Body of pancreas (tissue), 4 donors: Measurements from ENCODE around the gene PLA2G4E. TPM values are rescaled to one million over a fixed set of nuclear protein-coding genes. Genes with fewer than 3 reads are reported as not detected.

ENCODE experiments used
- ATAC-seq: fragments of 150-250 bp; one replicate; pipeline ENCODE4 v1.9.1; 2016
- DNase-seq, 4 donors: peaks; one replicate each; pipeline ENCODE4 v3.0.0-alpha.2; 2019
- H3K27ac ChIP-seq, 4 donors: fragments of 200-600 bp; sonication (generic); 1 replicate in 3 of 4; 2 replicates in 1 of 4; pipeline versions ENCODE4 v1.5.1 to v1.6.1; 2016 to 2019; ENCODE audit warnings: mild to moderate bottlenecking in 1 of 4, mixed read lengths in 1 of 4, moderate library complexity in 1 of 4
- H3K27me3 ChIP-seq, 2 donors: fragments of 200-600 bp; sonication (generic); one replicate each; pipeline ENCODE4 v1.6.0; 2016; ENCODE audit warnings: mild to moderate bottlenecking in 1 of 2
- H3K36me3 ChIP-seq, 2 donors: fragments of 200-600 bp; sonication (generic); replicated peaks in 1 of 2; 2 replicates each; pipeline ENCODE4 v1.5.1; 2016; ENCODE audit warnings: low read depth in 2 of 2; ENCODE audit not compliant: insufficient read depth in 1 of 2
- H3K4me1 ChIP-seq: fragments of 200-600 bp; sonication (generic); one replicate; pipeline ENCODE4 v1.6.0; 2016
- H3K4me3 ChIP-seq, 2 donors: fragments of 200-600 bp; sonication (generic); 1 replicate in 1 of 2; 2 replicates in 1 of 2; pipeline ENCODE4 v1.5.1; 2016 to 2019
- H3K9me3 ChIP-seq, 3 donors: fragments of 200-600 bp; sonication (generic); 1 replicate in 2 of 3; 2 replicates in 1 of 3; pipeline ENCODE4 v1.5.1; 2016
- POLR2A ChIP-seq, 3 donors: fragments of 450-650 bp; IDR thresholded peaks; one replicate each; pipeline ENCODE4 v1.6.1; 2016; ENCODE audit warnings: antibody characterized with exemption in 3 of 3, mild to moderate bottlenecking in 2 of 3
- WGBS, 2 donors: methylation state at CpG; one replicate each; pipeline ENCODE4 v1.1.5; 2017; 5-methylcytosine and 5-hydroxymethylcytosine counted together
- intact Hi-C: fragments of 100-400 bp; cut with DNase I; formaldehyde crosslinking; loops from one replicate; pipeline ENCODE4 v1.15.1; 2023
- total RNA-seq, 2 donors: library from RNA; depleted of rRNA; stranded (reverse); fragments of >200 nt; gene quantifications; one replicate each; pipeline ENCODE4 v1.1.0, GENCODE V29; 2016
- TF ChIP-seq, protein P1 (sequence below), 7 experiments: fragments of 450-650 bp in 4 of 7; fragments of 200-600 bp in 3 of 7; sonication (generic) in 3 of 7; IDR thresholded peaks; one replicate each; pipeline ENCODE4 v1.5.1; 2016 to 2019; ENCODE audit warnings: antibody characterized with exemption in 7 of 7

The PLA2G4E gene
- total RNA-seq, 2 donors from 2014 or later: not detected

DNA sequence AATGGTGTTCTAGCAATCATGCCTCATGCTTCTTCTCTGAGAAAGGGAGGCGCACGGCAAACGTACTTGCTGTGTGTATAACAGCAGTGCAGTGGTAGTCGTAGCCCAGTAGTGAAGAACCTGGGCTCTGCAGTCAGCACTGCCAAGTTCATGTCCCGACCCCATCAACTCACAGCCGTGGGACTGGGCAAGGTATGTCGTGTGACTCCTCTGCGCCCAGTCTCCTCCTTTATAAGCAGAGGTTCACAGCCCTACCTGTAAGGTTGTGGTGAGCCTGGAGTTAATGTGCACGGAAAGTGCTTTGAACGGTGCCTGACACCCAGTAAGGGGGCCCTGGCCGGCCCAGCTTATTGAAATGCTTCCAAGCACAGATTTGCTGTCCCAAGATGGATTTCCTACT is 75.1 kb downstream of the PLA2G4E start:
- 71 to 78% methylated on average over 11 of the region's 11 CpGs for WGBS, 2 donors
- intact Hi-C loops: no loop called here
- ATAC-seq: no peak
- TF ChIP-seq POLR2A (IDR thresholded peaks at IDR 0.05): no peak
- TF ChIP-seq, protein P1, sequence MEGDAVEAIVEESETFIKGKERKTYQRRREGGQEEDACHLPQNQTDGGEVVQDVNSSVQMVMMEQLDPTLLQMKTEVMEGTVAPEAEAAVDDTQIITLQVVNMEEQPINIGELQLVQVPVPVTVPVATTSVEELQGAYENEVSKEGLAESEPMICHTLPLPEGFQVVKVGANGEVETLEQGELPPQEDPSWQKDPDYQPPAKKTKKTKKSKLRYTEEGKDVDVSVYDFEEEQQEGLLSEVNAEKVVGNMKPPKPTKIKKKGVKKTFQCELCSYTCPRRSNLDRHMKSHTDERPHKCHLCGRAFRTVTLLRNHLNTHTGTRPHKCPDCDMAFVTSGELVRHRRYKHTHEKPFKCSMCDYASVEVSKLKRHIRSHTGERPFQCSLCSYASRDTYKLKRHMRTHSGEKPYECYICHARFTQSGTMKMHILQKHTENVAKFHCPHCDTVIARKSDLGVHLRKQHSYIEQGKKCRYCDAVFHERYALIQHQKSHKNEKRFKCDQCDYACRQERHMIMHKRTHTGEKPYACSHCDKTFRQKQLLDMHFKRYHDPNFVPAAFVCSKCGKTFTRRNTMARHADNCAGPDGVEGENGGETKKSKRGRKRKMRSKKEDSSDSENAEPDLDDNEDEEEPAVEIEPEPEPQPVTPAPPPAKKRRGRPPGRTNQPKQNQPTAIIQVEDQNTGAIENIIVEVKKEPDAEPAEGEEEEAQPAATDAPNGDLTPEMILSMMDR (IDR thresholded peaks at IDR 0.05): no peak
- Histone ChIP-seq H3K27me3 (no peaks in the 10 kb centered on the region), H3K36me3 (peaks cover 0 to 2% of the 10 kb centered on the region in 2 donors), H3K4me3 (no peak overlapping the region), H3K9me3 (no peaks in the 10 kb centered on the region), H3K4me1 (peaks cover 48% of the 10 kb centered on the region), H3K27ac (peak overlapping the region in 3 of 4 donors; percentile 14 to 85 (median 84))
- DNase-seq: no peak

DNA sequence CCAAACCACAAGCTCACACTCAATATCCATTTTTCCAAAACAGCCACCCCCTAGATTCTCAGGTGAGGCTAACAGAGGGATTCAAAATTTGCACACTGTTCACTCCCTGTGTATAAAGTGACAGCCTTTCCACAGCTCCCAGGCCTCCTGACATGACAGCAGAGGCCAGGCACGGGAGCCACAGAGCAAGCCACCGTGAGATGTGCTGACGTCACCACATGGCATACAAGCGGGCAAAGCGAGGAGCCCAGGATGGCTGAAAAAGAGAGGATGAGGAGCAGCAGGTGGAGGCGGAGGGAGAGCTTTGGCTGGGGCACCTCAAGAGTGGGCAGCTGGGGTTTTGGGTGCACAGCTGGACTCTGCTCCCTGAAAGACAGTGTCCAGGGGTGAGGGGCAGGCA is 75.6 kb downstream of the PLA2G4E start:
- H3K9me3 ChIP-seq: no peaks in the 10 kb centered on the region
- ATAC-seq (no peak), DNase-seq (no peak)
- peaks cover 0 to 2% of the 10 kb centered on the region in 2 donors for H3K36me3 ChIP-seq
- TF ChIP-seq, protein P1 (IDR thresholded peaks at IDR 0.05): no peak
- no peak for TF ChIP-seq POLR2A (IDR thresholded peaks at IDR 0.05)
- H3K4me3 ChIP-seq: no peak overlapping the region
- H3K4me1 ChIP-seq: peaks cover 43% of the 10 kb centered on the region
- peak overlapping the region in 2 of 4 donors; percentile 84 to 85 for H3K27ac ChIP-seq
- no peaks in the 10 kb centered on the region for H3K27me3 ChIP-seq
- 85 to 88% methylated on average over 6 of the region's 6 CpGs for WGBS, 2 donors
- intact Hi-C loops: no loop called here

DNA sequence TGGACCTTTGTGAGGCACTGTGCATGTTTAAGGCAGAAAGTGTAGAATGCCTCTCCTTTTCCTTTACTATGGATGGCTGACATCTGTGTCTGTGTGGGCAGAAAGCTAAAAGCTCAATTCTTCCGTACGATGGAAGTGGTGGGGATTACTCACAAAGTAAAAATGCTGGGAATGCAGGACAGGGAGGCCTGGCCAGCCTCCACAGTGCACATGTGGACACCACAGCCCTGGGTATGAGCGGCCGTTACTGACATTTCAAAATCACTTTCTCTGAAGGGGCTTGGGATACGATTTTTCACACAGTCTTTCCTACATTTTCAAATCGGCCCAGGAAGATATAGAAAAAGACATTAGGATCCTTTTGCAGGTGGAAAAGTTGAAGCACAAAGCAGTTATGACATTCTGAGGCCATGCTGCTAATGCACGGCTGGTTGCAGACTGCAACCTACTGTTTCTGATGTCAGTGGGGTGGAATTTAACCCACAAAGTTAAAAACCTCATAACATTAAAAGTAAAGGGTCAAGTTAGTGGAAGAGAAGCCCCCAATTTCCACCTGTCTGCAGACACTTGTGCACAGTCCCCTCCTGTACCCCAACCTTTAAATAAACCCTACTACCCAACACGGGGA is 76.4 kb downstream of the PLA2G4E start:
- peaks cover 35% of the 10 kb centered on the region for H3K4me1 ChIP-seq
- peaks cover 0 to 2% of the 10 kb centered on the region in 2 donors for H3K36me3 ChIP-seq
- intact Hi-C loops: no loop called here
- TF ChIP-seq, protein P1 (IDR thresholded peaks at IDR 0.05): no peak
- TF ChIP-seq POLR2A (IDR thresholded peaks at IDR 0.05): no peak
- peak overlapping the region; percentile 66 to 85 (median 76) for H3K27ac ChIP-seq
- no peaks in the 10 kb centered on the region for H3K27me3 ChIP-seq
- ATAC-seq (peak; percentile 88), DNase-seq (peak; percentile 45 to 67 (median 64))
- WGBS, 2 donors: 53 to 56% methylated on average over 8 of the region's 8 CpGs
- no peaks in the 10 kb centered on the region for H3K9me3 ChIP-seq
- no peak overlapping the region for H3K4me3 ChIP-seq

DNA sequence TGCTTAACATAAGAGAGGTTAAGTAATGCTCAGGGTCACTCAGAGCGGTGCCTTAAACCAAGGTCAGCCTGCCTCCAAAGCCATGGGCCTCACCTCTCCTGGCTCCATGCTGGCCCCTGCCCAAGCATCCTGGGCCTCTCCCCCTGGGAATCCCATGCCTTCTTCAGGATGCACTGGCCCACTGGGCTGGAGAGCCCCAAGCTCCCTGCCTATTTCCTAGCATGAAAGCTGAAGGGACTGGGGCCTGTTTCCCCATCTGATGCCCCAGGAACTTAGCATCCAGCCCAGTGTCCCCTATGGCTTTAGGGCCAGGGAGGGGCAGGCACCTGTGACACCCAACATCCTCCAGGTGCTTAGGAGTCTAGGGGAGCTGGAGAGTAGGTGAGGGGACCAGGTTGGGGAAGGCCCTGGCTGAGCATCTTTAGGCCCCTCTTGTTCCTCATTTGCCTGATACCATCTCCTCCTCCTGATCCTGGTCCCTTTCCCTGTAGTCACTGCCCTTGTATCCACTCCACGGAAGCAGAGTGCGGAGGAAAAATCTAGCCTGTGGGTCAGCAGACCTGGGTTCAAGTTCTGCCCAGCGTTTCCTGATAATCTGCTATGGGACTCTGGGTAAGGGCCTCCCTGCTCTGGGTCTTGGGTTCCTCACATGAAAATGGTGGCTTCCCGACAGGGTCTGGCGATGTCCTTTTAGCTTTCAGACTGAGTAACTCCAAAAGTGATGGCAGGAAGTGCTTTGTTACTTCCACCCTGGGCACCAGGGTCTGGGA is 77.1 kb downstream of the PLA2G4E start:
- H3K27me3 ChIP-seq: no peaks in the 10 kb centered on the region
- ATAC-seq: peak; percentile 4
- peaks cover 31% of the 10 kb centered on the region for H3K4me1 ChIP-seq
- peak overlapping the region; percentile 66 to 85 (median 76) for H3K27ac ChIP-seq
- no peak for DNase-seq
- H3K4me3 ChIP-seq: no peak overlapping the region
- no peak for TF ChIP-seq POLR2A (IDR thresholded peaks at IDR 0.05)
- TF ChIP-seq, protein P1 (IDR thresholded peaks at IDR 0.05): no peak
- no peaks in the 10 kb centered on the region for H3K9me3 ChIP-seq
- intact Hi-C loops: no loop called here
- 75 to 84% methylated on average over 3 to 6 of the region's 6 CpGs for WGBS, 2 donors
- H3K36me3 ChIP-seq: peaks cover 0 to 2% of the 10 kb centered on the region in 2 donors
